Activated naive CD4-positive, alpha-beta T cell treated with anti-CD3 and anti-CD28 coated beads, Interleukin-2, amount 10 ng/mL, durations not matched to agents 7 days and 5 days (primary cell): ENCODE data around the gene DUSP10.

Source experiments
- CTCF ChIA-PET: fragments of 350-600 bp; sonication (Branson Sonifier 250); formaldehyde crosslinking; loops from one replicate; lab custom pipeline; 2021; ENCODE audit warnings: antibody characterized with exemption; lab: Charles Lee
- DNase-seq: peaks from one replicate; pipeline ENCODE4 v3.0.0-alpha.2; 2020
- H3K27ac Mint-ChIP-seq: one replicate; pipeline ENCODE4 v1.8.0; 2021; ENCODE audit warnings: mild to moderate bottlenecking, moderate library complexity, mixed read lengths
- H3K27me3 Mint-ChIP-seq: one replicate; pipeline ENCODE4 v1.8.0; 2021; ENCODE audit warnings: mild to moderate bottlenecking, mixed read lengths
- H3K36me3 Mint-ChIP-seq: one replicate; pipeline ENCODE4 v1.8.0; 2021; ENCODE audit warnings: mixed read lengths
- H3K4me1 Mint-ChIP-seq: one replicate; pipeline ENCODE4 v1.8.0; 2021; ENCODE audit warnings: mixed read lengths
- H3K4me3 Mint-ChIP-seq: one replicate; pipeline ENCODE4 v1.8.0; 2021; ENCODE audit warnings: mild to moderate bottlenecking, moderate library complexity, mixed read lengths
- H3K9me3 Mint-ChIP-seq: one replicate; pipeline ENCODE4 v1.8.0; 2021; ENCODE audit warnings: mixed read lengths

Gene DUSP10

DNA sequence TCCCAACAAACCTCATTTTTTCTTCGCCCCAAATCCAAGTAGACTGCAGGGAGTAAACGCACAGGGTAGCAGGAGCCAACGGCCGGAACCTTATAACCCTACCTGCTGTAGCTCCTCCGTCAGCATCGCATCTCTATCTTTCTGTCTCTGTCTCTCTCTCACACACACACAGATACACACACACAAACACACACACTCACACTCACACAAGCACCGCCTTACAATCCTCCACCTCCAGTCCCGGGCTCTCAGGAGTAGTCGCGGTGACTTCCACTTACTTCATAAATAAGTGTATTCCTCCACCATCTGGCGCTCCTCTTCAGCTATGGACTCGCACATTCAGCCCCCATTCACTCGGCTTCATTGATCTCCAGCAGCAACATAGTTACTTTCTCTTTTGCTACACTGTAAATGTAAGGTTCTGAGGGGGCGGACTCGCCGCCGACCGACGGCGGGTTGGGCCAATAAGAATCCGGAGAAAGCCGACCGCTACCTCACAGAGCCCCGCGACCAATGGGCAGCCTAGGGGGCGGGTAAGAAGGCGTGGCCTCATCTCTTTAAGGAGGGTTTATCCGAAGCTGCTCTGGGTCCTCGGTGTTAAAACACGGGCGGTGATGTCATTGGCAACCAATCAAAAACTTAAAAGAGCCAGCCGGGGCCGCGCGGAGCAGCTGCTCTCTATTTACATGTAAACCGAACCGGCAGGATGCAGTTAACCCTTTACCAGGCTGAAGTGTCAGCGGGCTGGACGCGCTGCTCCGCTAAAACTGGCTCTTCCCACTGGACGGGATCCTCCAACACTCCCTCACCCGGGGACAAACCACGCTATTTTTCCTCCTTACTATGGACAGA lies at the start of gene DUSP10:
DUSP10 (minus strand) TSS at position 387 of the 852 bp plus-strand sequence. CDS start 2,345 bp downstream, outside the sequence.
- Mint-ChIP-seq H3K4me1 (peaks cover 17% of the 10 kb centered on the region), H3K36me3 (peaks cover 27% of the 10 kb centered on the region), H3K4me3 (peak within 1 kb of the TSS; percentile 70), H3K9me3 (peaks cover 5% of the 10 kb centered on the region), H3K27me3 (no peaks in the 10 kb centered on the region), H3K27ac (no peak within 1 kb of the TSS)
- peak; percentile 100 for DNase-seq
- CTCF ChIA-PET, result interaction anchor here (0.6 to 6.4 kb wide), 24 partner anchors 10 to 713 kb away, joined by 3 to 76 read pairs (median 4); no protein-coding TSS in a partner anchor

DNA sequence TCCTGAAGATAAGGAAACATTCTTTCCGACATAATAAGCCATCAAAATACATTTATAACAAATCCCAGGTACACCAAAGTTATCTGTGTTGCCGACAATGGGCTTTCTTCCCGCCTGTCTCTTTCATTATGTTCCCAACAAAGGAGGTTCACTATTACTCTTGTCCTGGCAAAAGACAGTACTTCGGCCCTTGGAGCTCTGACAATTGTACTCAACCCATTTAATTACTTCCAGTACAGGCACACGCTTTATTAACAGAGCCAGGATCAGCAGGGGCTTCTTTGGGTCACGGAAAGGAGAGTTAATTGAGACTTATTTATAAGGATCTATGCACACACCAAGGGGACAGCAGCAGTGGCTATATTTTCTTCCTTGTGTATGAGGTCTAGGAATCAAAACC lies 46.6 kb upstream of the DUSP10 start:
- CTCF ChIA-PET, result interaction anchor here (1.0 kb wide), 1 partner anchor 10 kb away, joined by 3 read pairs; no protein-coding TSS in a partner anchor

GRCh38 chr1:221786647-221787046 lies 44.8 kb upstream of the DUSP10 start:
- peaks cover 5% of the 10 kb centered on the region for H3K36me3 Mint-ChIP-seq
- H3K27me3 Mint-ChIP-seq, result no peaks in the 10 kb centered on the region
- DNase-seq, result no peak
- CTCF ChIA-PET, result no interaction called here
- peaks cover 36% of the 10 kb centered on the region for H3K4me1 Mint-ChIP-seq
- H3K4me3 Mint-ChIP-seq, result no peak overlapping the region
- no peak overlapping the region for H3K27ac Mint-ChIP-seq
- H3K9me3 Mint-ChIP-seq, result no peaks in the 10 kb centered on the region

More for the DNA sequence above, 46.6 kb upstream of the DUSP10 start:
- no peak overlapping the region for H3K4me3 Mint-ChIP-seq
- H3K27me3 Mint-ChIP-seq, result no peaks in the 10 kb centered on the region
- no peak overlapping the region for H3K27ac Mint-ChIP-seq
- no peak for DNase-seq
- peaks cover 20% of the 10 kb centered on the region for H3K4me1 Mint-ChIP-seq
- H3K36me3 Mint-ChIP-seq, result peaks cover 5% of the 10 kb centered on the region
- H3K9me3 Mint-ChIP-seq, result no peaks in the 10 kb centered on the region

GRCh38 chr1:221783936-221784335 lies 42.0 kb upstream of the DUSP10 start:
- Mint-ChIP-seq H3K4me3 (peak overlapping the region; percentile 11), H3K27ac (peak overlapping the region; percentile 52), H3K4me1 (peaks cover 63% of the 10 kb centered on the region), H3K9me3 (peaks cover 4% of the 10 kb centered on the region), H3K36me3 (peaks cover 5% of the 10 kb centered on the region), H3K27me3 (no peaks in the 10 kb centered on the region)
- DNase-seq, result peak; percentile 43
- CTCF ChIA-PET, result interaction anchor here (1.3 to 1.5 kb wide), 2 partner anchors 44 to 46 kb away, joined by 4 read pairs; no protein-coding TSS in a partner anchor

DNA sequence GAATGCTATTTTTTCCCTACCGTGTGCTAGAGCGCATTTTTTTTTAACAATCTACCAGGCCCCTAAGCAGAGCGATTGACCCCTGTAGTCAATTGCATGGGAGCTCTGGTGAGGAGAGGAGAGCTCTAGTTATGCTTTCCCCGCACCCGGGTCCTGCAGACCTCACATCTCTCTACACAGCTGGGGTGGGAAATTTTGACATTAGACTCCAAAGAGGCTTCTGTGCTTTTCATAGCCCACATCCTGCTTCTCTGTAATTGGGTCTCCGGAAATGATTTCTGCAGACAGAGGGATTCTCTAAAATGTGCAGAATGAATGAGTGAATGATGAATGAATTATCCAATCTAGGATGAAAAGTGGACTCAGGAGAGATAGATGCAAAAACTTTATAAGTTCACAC lies 41.5 kb upstream of the DUSP10 start:
- peak overlapping the region; percentile 11 for H3K4me3 Mint-ChIP-seq
- H3K36me3 Mint-ChIP-seq, result peaks cover 5% of the 10 kb centered on the region
- H3K27ac Mint-ChIP-seq, result peak overlapping the region; percentile 52
- peaks cover 4% of the 10 kb centered on the region for H3K9me3 Mint-ChIP-seq
- CTCF ChIA-PET, result interaction anchor here (1.5 kb wide), 1 partner anchor 46 kb away, joined by 4 read pairs; no protein-coding TSS in a partner anchor
- DNase-seq, result peak; percentile 55
- H3K27me3 Mint-ChIP-seq, result no peaks in the 10 kb centered on the region
- H3K4me1 Mint-ChIP-seq, result peaks cover 68% of the 10 kb centered on the region

- CTCF ChIA-PET, result no interaction called here
- Mint-ChIP-seq H3K27me3 (no peaks in the 10 kb centered on the region), H3K4me3 (peak overlapping the region; percentile 11), H3K4me1 (peaks cover 73% of the 10 kb centered on the region), H3K27ac (peak overlapping the region; percentile 52), H3K36me3 (peaks cover 5% of the 10 kb centered on the region), H3K9me3 (peaks cover 4% of the 10 kb centered on the region)
- DNase-seq, result no peak
Observed at GRCh38 chr1:221782970-221783369, 41.1 kb upstream of the DUSP10 start.

GRCh38 chr1:221782477-221782876 lies 40.6 kb upstream of the DUSP10 start:
- Mint-ChIP-seq H3K27me3 (no peaks in the 10 kb centered on the region), H3K4me1 (peaks cover 77% of the 10 kb centered on the region), H3K27ac (peak overlapping the region; percentile 52), H3K4me3 (no peak overlapping the region), H3K36me3 (peaks cover 5% of the 10 kb centered on the region), H3K9me3 (peaks cover 4% of the 10 kb centered on the region)
- CTCF ChIA-PET, result no interaction called here
- DNase-seq, result no peak

- CTCF ChIA-PET, result no interaction called here
- no peak overlapping the region for H3K27ac Mint-ChIP-seq
Observed at GRCh38 chr1:221781102-221781755, 39.3 kb upstream of the DUSP10 start.

GRCh38 chr1:221780175-221780574 lies 38.3 kb upstream of the DUSP10 start:
- CTCF ChIA-PET, result interaction anchor here (1.2 kb wide), 1 partner anchor 10 kb away, joined by 3 read pairs; no protein-coding TSS in a partner anchor
- Mint-ChIP-seq H3K27ac (no peak overlapping the region), H3K4me1 (peaks cover 100% of the 10 kb centered on the region), H3K4me3 (no peak overlapping the region), H3K9me3 (peaks cover 4% of the 10 kb centered on the region), H3K36me3 (peaks cover 1% of the 10 kb centered on the region), H3K27me3 (no peaks in the 10 kb centered on the region)
- DNase-seq, result no peak

More at GRCh38 chr1:221781102-221781755, 39.3 kb upstream of the DUSP10 start:
- Mint-ChIP-seq H3K4me3 (no peak overlapping the region), H3K9me3 (peaks cover 4% of the 10 kb centered on the region), H3K36me3 (peaks cover 2% of the 10 kb centered on the region), H3K4me1 (peaks cover 90% of the 10 kb centered on the region), H3K27me3 (no peaks in the 10 kb centered on the region)
- DNase-seq, result no peak

DNA sequence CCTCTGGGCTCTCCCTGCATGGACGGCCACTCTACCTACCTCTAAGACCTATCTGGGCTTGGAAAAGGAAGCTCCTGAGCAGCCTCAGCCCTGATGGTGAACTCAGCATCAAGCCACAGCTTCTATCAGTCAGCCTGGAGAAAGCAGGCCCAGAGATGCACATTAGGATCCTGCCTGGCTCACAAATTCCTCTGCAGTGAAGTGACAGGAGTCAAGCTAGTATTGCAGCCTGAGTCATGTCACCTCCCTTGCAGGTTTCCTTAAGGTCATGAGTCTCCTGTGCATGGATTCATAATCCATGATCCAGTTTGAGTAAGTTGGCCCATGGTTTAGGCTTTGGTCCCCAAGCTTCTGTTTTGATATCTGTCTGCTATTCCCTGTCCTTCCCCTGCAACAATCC lies 37.9 kb upstream of the DUSP10 start:
- Mint-ChIP-seq H3K27me3 (no peaks in the 10 kb centered on the region), H3K4me3 (no peak overlapping the region), H3K27ac (peak overlapping the region; percentile 95), H3K9me3 (peaks cover 4% of the 10 kb centered on the region), H3K4me1 (peaks cover 98% of the 10 kb centered on the region), H3K36me3 (peaks cover 3% of the 10 kb centered on the region)
- DNase-seq, result no peak
- CTCF ChIA-PET, result interaction anchor here (1.0 to 2.6 kb wide), 4 partner anchors 10 to 38 kb away, joined by 3 to 9 read pairs (median 3); partner anchors contain the start of gene DUSP10

GRCh38 chr1:221778535-221779142 lies 36.8 kb upstream of the DUSP10 start:
- Mint-ChIP-seq H3K27ac (peak overlapping the region; percentile 95), H3K27me3 (no peaks in the 10 kb centered on the region), H3K4me3 (peak overlapping the region; percentile 46), H3K4me1 (peaks cover 94% of the 10 kb centered on the region), H3K9me3 (peaks cover 4% of the 10 kb centered on the region), H3K36me3 (peaks cover 5% of the 10 kb centered on the region)
- CTCF ChIA-PET, result interaction anchor here (1.0 to 2.6 kb wide), 3 partner anchors 10 to 37 kb away, joined by 3 to 9 read pairs (median 3); partner anchors contain the start of gene DUSP10
- peak; percentile 66 for DNase-seq

- Mint-ChIP-seq H3K27me3 (no peaks in the 10 kb centered on the region), H3K4me3 (peak overlapping the region; percentile 46), H3K36me3 (peaks cover 5% of the 10 kb centered on the region), H3K4me1 (peaks cover 89% of the 10 kb centered on the region), H3K27ac (peak overlapping the region; percentile 95), H3K9me3 (peaks cover 4% of the 10 kb centered on the region)
- CTCF ChIA-PET, result interaction anchor here (1.0 to 2.6 kb wide), 2 partner anchors 11 to 12 kb away, joined by 3 to 9 read pairs; no protein-coding TSS in a partner anchor
- DNase-seq, result no peak
Observed at GRCh38 chr1:221778125-221778524, 36.2 kb upstream of the DUSP10 start.

DNA sequence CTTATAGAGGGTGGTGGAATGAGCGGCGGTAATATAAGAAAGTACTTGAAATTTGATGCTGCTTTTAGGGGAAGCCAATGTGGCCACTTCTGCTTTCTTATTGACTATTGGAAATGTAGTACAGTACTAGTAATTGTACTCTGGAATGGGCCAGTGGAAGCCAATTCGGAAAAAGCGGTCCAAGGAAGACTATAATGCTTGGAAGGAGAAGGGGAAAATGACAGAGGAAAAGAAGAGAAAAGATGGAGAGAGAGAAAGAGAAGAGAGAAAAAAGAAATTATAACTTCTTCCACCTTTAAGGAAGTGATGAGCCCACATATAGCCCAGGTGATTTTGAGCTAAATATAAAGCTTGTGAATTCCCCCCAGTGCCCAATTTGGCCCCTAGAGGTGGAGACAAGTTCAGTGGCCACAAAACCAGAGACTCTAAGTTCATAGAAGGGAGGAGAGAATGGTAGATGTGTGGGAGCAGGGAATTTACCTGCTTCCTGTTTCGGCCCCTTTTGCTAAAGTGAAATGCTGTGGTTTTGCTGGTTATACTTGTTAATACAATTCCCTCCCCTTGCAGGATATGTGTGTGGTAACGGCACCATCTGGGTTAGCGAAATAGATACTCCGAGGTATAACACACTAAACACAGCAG lies 35.7 kb upstream of the DUSP10 start:
- H3K27ac Mint-ChIP-seq, result peak overlapping the region; percentile 95
- CTCF ChIA-PET, result interaction anchor here (0.7 to 2.6 kb wide), 2 partner anchors 13 to 61 kb away, joined by 3 to 9 read pairs; no protein-coding TSS in a partner anchor
- H3K4me1 Mint-ChIP-seq, result peaks cover 83% of the 10 kb centered on the region
- peaks cover 4% of the 10 kb centered on the region for H3K9me3 Mint-ChIP-seq
- H3K4me3 Mint-ChIP-seq, result peak overlapping the region; percentile 50
- DNase-seq, result peak; percentile 59
- H3K27me3 Mint-ChIP-seq, result no peaks in the 10 kb centered on the region
- H3K36me3 Mint-ChIP-seq, result peaks cover 5% of the 10 kb centered on the region
